Measurements from ENCODE around the gene PKD2L1. TPM values are rescaled to one million over a fixed set of nuclear protein-coding genes. Genes with fewer than 3 reads are reported as not detected.
A peak's percentile ranks its signal among the peaks of the same experiment; 100 is the strongest.

PKD2L1 gene
- total and polyA plus RNA-seq, 2 experiments from 2014 or later: not detected

GRCh38 chr10:100357059-100357858 is 27.2 kb upstream of the PKD2L1 start:
- Histone ChIP-seq H3K9me3 (ENCODE audit: low read depth) (no peaks in the 10 kb centered on the region), H3K4me1 (ENCODE audit: low read depth) (peaks cover 34% of the 10 kb centered on the region), H3K27ac (peak overlapping the region; percentile 75), H3K36me3 (peaks cover 65% of the 10 kb centered on the region), H3K4me3 (no peak overlapping the region), H3K27me3 (no peaks in the 10 kb centered on the region)
- TF ChIP-seq CTCF (IDR thresholded peaks at IDR 0.05; ENCODE audit: low read depth, low read length): no peak
- no peak for DNase-seq (ENCODE audit: low read depth in 1 of 2, low spot score in 1 of 2)

- no peak for DNase-seq (ENCODE audit: low read depth in 1 of 2, low spot score in 1 of 2)
- Histone ChIP-seq H3K27ac (peak overlapping the region; percentile 75), H3K9me3 (ENCODE audit: low read depth) (no peaks in the 10 kb centered on the region), H3K4me3 (no peak overlapping the region), H3K36me3 (peaks cover 63% of the 10 kb centered on the region), H3K27me3 (no peaks in the 10 kb centered on the region), H3K4me1 (ENCODE audit: low read depth) (peaks cover 39% of the 10 kb centered on the region)
- TF ChIP-seq CTCF (IDR thresholded peaks at IDR 0.05; ENCODE audit: low read depth, low read length): no peak
Measured at GRCh38 chr10:100356067-100357017, 26.3 kb upstream of the PKD2L1 start.

- peaks cover 46% of the 10 kb centered on the region for H3K4me1 ChIP-seq (ENCODE audit: low read depth)
Measured at GRCh38 chr10:100355086-100355485, 25.1 kb upstream of the PKD2L1 start.

GRCh38 chr10:100353770-100354485 is 23.9 kb upstream of the PKD2L1 start:
- peaks cover 66% of the 10 kb centered on the region for H3K36me3 ChIP-seq
- TF ChIP-seq CTCF (IDR thresholded peaks at IDR 0.05; ENCODE audit: low read depth, low read length): no peak

More at GRCh38 chr10:100355086-100355485, 25.1 kb upstream of the PKD2L1 start:
- no peak for TF ChIP-seq CTCF (IDR thresholded peaks at IDR 0.05; ENCODE audit: low read depth, low read length)
- Histone ChIP-seq H3K36me3 (peaks cover 60% of the 10 kb centered on the region), H3K9me3 (ENCODE audit: low read depth) (no peaks in the 10 kb centered on the region), H3K27ac (peak overlapping the region; percentile 56), H3K27me3 (no peaks in the 10 kb centered on the region), H3K4me3 (no peak overlapping the region)
- no peak for DNase-seq (ENCODE audit: low read depth in 1 of 2, low spot score in 1 of 2)

GRCh38 chr10:100350914-100351485 is 21.0 kb upstream of the PKD2L1 start:
- no peaks in the 10 kb centered on the region for H3K27me3 ChIP-seq
- peak overlapping the region; percentile 24 for H3K27ac ChIP-seq
- H3K36me3 ChIP-seq: peaks cover 49% of the 10 kb centered on the region
- H3K4me1 ChIP-seq (ENCODE audit: low read depth): peaks cover 39% of the 10 kb centered on the region
- H3K4me3 ChIP-seq: peak overlapping the region; percentile 9
- no peaks in the 10 kb centered on the region for H3K9me3 ChIP-seq (ENCODE audit: low read depth)
- no peak for DNase-seq (ENCODE audit: low read depth in 1 of 2, low spot score in 1 of 2)
- TF ChIP-seq CTCF (IDR thresholded peaks at IDR 0.05; ENCODE audit: low read depth, low read length): no peak

More at GRCh38 chr10:100353770-100354485, 23.9 kb upstream of the PKD2L1 start:
- no peak for DNase-seq (ENCODE audit: low read depth in 1 of 2, low spot score in 1 of 2)
- Histone ChIP-seq H3K9me3 (ENCODE audit: low read depth) (no peaks in the 10 kb centered on the region), H3K4me1 (ENCODE audit: low read depth) (peaks cover 45% of the 10 kb centered on the region), H3K4me3 (no peak overlapping the region), H3K27ac (no peak overlapping the region), H3K27me3 (no peaks in the 10 kb centered on the region)

Data from cardiac muscle cell (in vitro differentiated cells and primary cell).